ENCODE results near the gene MINDY4.

The MINDY4 gene

GRCh38 chr7:30925913-30926312, 154.7 kb downstream of the MINDY4 start:
- Histone ChIP-seq H3K27ac (ENCODE audit: low read depth, low read length) (no peak overlapping the region), H3K9me3 (ENCODE audit: low read length) (no peaks in the 10 kb centered on the region), H3K9ac (ENCODE audit: low read length) (no peak overlapping the region), H3K4me1 (ENCODE audit: insufficient read depth, low read length) (peaks cover 15% of the 10 kb centered on the region), H3K27me3 (ENCODE audit: control insufficient read depth in 1 of 2, insufficient read depth in 2 of 2, low read length in 2 of 2) (no peaks in the 10 kb centered on the region), H3K4me3 (ENCODE audit: low read depth in 1 of 2, low read length in 2 of 2) (no peak overlapping the region), H3K36me3 (ENCODE audit: insufficient read depth, low read length) (peaks cover 48% of the 10 kb centered on the region)

GRCh38 chr7:30926313-30926712, 155.1 kb downstream of the MINDY4 start:
- no peak overlapping the region for H3K27ac ChIP-seq (ENCODE audit: low read depth, low read length)
- no peak overlapping the region for H3K4me3 ChIP-seq (ENCODE audit: low read depth in 1 of 2, low read length in 2 of 2)
- no peaks in the 10 kb centered on the region for H3K27me3 ChIP-seq (ENCODE audit: control insufficient read depth in 1 of 2, insufficient read depth in 2 of 2, low read length in 2 of 2)
- H3K9me3 ChIP-seq (ENCODE audit: low read length), result no peaks in the 10 kb centered on the region
- H3K9ac ChIP-seq (ENCODE audit: low read length), result no peak overlapping the region
- peaks cover 48% of the 10 kb centered on the region for H3K36me3 ChIP-seq (ENCODE audit: insufficient read depth, low read length)
- H3K4me1 ChIP-seq (ENCODE audit: insufficient read depth, low read length), result peaks cover 15% of the 10 kb centered on the region

GRCh38 chr7:30927040-30927439, 155.8 kb downstream of the MINDY4 start:
- no peak overlapping the region for H3K4me3 ChIP-seq (ENCODE audit: low read depth in 1 of 2, low read length in 2 of 2)
- peaks cover 17% of the 10 kb centered on the region for H3K4me1 ChIP-seq (ENCODE audit: insufficient read depth, low read length)
- peaks cover 48% of the 10 kb centered on the region for H3K36me3 ChIP-seq (ENCODE audit: insufficient read depth, low read length)
- no peak overlapping the region for H3K27ac ChIP-seq (ENCODE audit: low read depth, low read length)
- no peaks in the 10 kb centered on the region for H3K27me3 ChIP-seq (ENCODE audit: control insufficient read depth in 1 of 2, insufficient read depth in 2 of 2, low read length in 2 of 2)
- no peaks in the 10 kb centered on the region for H3K9me3 ChIP-seq (ENCODE audit: low read length)
- no peak overlapping the region for H3K9ac ChIP-seq (ENCODE audit: low read length)

- no peak overlapping the region for H3K27ac ChIP-seq (ENCODE audit: low read depth, low read length)
- H3K27me3 ChIP-seq (ENCODE audit: control insufficient read depth in 1 of 2, insufficient read depth in 2 of 2, low read length in 2 of 2), result no peaks in the 10 kb centered on the region
- no peak overlapping the region for H3K4me3 ChIP-seq (ENCODE audit: low read depth in 1 of 2, low read length in 2 of 2)
- peaks cover 46% of the 10 kb centered on the region for H3K36me3 ChIP-seq (ENCODE audit: insufficient read depth, low read length)
- H3K9me3 ChIP-seq (ENCODE audit: low read length), result no peaks in the 10 kb centered on the region
- H3K9ac ChIP-seq (ENCODE audit: low read length), result no peak overlapping the region
- peaks cover 18% of the 10 kb centered on the region for H3K4me1 ChIP-seq (ENCODE audit: insufficient read depth, low read length)
Observed at GRCh38 chr7:30927559-30927958, 156.3 kb downstream of the MINDY4 start.

- Histone ChIP-seq H3K4me3 (ENCODE audit: low read depth in 1 of 2, low read length in 2 of 2) (no peak overlapping the region), H3K27me3 (ENCODE audit: control insufficient read depth in 1 of 2, insufficient read depth in 2 of 2, low read length in 2 of 2) (no peaks in the 10 kb centered on the region), H3K4me1 (ENCODE audit: insufficient read depth, low read length) (peaks cover 18% of the 10 kb centered on the region), H3K27ac (ENCODE audit: low read depth, low read length) (no peak overlapping the region), H3K9me3 (ENCODE audit: low read length) (no peaks in the 10 kb centered on the region), H3K36me3 (ENCODE audit: insufficient read depth, low read length) (peaks cover 38% of the 10 kb centered on the region), H3K9ac (ENCODE audit: low read length) (no peak overlapping the region)
Observed at GRCh38 chr7:30928254-30928872, 157.1 kb downstream of the MINDY4 start.

GRCh38 chr7:30929686-30930085, 158.5 kb downstream of the MINDY4 start:
- H3K27me3 ChIP-seq (ENCODE audit: control insufficient read depth in 1 of 2, insufficient read depth in 2 of 2, low read length in 2 of 2), result no peaks in the 10 kb centered on the region
- no peak overlapping the region for H3K9ac ChIP-seq (ENCODE audit: low read length)
- H3K36me3 ChIP-seq (ENCODE audit: insufficient read depth, low read length), result peaks cover 25% of the 10 kb centered on the region
- H3K4me3 ChIP-seq (ENCODE audit: low read depth in 1 of 2, low read length in 2 of 2), result no peak overlapping the region
- peaks cover 18% of the 10 kb centered on the region for H3K4me1 ChIP-seq (ENCODE audit: insufficient read depth, low read length)
- H3K9me3 ChIP-seq (ENCODE audit: low read length), result no peaks in the 10 kb centered on the region
- H3K27ac ChIP-seq (ENCODE audit: low read depth, low read length), result no peak overlapping the region

GRCh38 chr7:30930621-30931020, 159.4 kb downstream of the MINDY4 start:
- Histone ChIP-seq H3K9me3 (ENCODE audit: low read length) (no peaks in the 10 kb centered on the region), H3K27ac (ENCODE audit: low read depth, low read length) (no peak overlapping the region), H3K4me3 (ENCODE audit: low read depth in 1 of 2, low read length in 2 of 2) (no peak overlapping the region), H3K36me3 (ENCODE audit: insufficient read depth, low read length) (peaks cover 16% of the 10 kb centered on the region), H3K9ac (ENCODE audit: low read length) (no peak overlapping the region), H3K4me1 (ENCODE audit: insufficient read depth, low read length) (peaks cover 18% of the 10 kb centered on the region), H3K27me3 (ENCODE audit: control insufficient read depth in 1 of 2, insufficient read depth in 2 of 2, low read length in 2 of 2) (no peaks in the 10 kb centered on the region)

GRCh38 chr7:30931161-30931928, 160.1 kb downstream of the MINDY4 start:
- Histone ChIP-seq H3K27me3 (ENCODE audit: control insufficient read depth in 1 of 2, insufficient read depth in 2 of 2, low read length in 2 of 2) (no peaks in the 10 kb centered on the region), H3K36me3 (ENCODE audit: insufficient read depth, low read length) (peaks cover 9% of the 10 kb centered on the region), H3K4me3 (ENCODE audit: low read depth in 1 of 2, low read length in 2 of 2) (no peak overlapping the region), H3K27ac (ENCODE audit: low read depth, low read length) (peak overlapping the region; percentile 36), H3K9me3 (ENCODE audit: low read length) (no peaks in the 10 kb centered on the region), H3K4me1 (ENCODE audit: insufficient read depth, low read length) (peaks cover 18% of the 10 kb centered on the region), H3K9ac (ENCODE audit: low read length) (no peak overlapping the region)

GRCh38 chr7:30931929-30932540, 160.8 kb downstream of the MINDY4 start:
- peaks cover 18% of the 10 kb centered on the region for H3K4me1 ChIP-seq (ENCODE audit: insufficient read depth, low read length)
- no peak overlapping the region for H3K4me3 ChIP-seq (ENCODE audit: low read depth in 1 of 2, low read length in 2 of 2)
- H3K9ac ChIP-seq (ENCODE audit: low read length), result no peak overlapping the region
- peak overlapping the region; percentile 36 for H3K27ac ChIP-seq (ENCODE audit: low read depth, low read length)
- no peaks in the 10 kb centered on the region for H3K9me3 ChIP-seq (ENCODE audit: low read length)
- peaks cover 2% of the 10 kb centered on the region for H3K36me3 ChIP-seq (ENCODE audit: insufficient read depth, low read length)
- H3K27me3 ChIP-seq (ENCODE audit: control insufficient read depth in 1 of 2, insufficient read depth in 2 of 2, low read length in 2 of 2), result no peaks in the 10 kb centered on the region

- Histone ChIP-seq H3K27me3 (ENCODE audit: control insufficient read depth in 1 of 2, insufficient read depth in 2 of 2, low read length in 2 of 2) (no peaks in the 10 kb centered on the region), H3K4me1 (ENCODE audit: insufficient read depth, low read length) (peaks cover 18% of the 10 kb centered on the region), H3K9me3 (ENCODE audit: low read length) (no peaks in the 10 kb centered on the region), H3K4me3 (ENCODE audit: low read depth in 1 of 2, low read length in 2 of 2) (no peak overlapping the region), H3K36me3 (ENCODE audit: insufficient read depth, low read length) (no peaks in the 10 kb centered on the region), H3K27ac (ENCODE audit: low read depth, low read length) (no peak overlapping the region), H3K9ac (ENCODE audit: low read length) (no peak overlapping the region)
Observed at GRCh38 chr7:30932562-30932961, 161.3 kb downstream of the MINDY4 start.

GRCh38 chr7:30933124-30933974, 162.1 kb downstream of the MINDY4 start:
- Histone ChIP-seq H3K36me3 (ENCODE audit: insufficient read depth, low read length) (no peaks in the 10 kb centered on the region), H3K27me3 (ENCODE audit: control insufficient read depth in 1 of 2, insufficient read depth in 2 of 2, low read length in 2 of 2) (no peaks in the 10 kb centered on the region)

More at GRCh38 chr7:30933124-30933974, 162.1 kb downstream of the MINDY4 start:
- peaks cover 18% of the 10 kb centered on the region for H3K4me1 ChIP-seq (ENCODE audit: insufficient read depth, low read length)
- no peak overlapping the region for H3K27ac ChIP-seq (ENCODE audit: low read depth, low read length)
- no peaks in the 10 kb centered on the region for H3K9me3 ChIP-seq (ENCODE audit: low read length)
- H3K9ac ChIP-seq (ENCODE audit: low read length), result no peak overlapping the region
- no peak overlapping the region for H3K4me3 ChIP-seq (ENCODE audit: low read depth in 1 of 2, low read length in 2 of 2)
